CD4-positive, alpha-beta T cell treated with Interleukin-1 beta for 1 hour (primary cell): ENCODE results near the gene RAPGEF1.
"Not testable (repeated sequence)": the region's sequence is repeated elsewhere in the genome, so short reads cannot be mapped to it uniquely, and the experiment has no call there.

Source experiments
- DNase-seq, 2 donors: peaks; one replicate each; pipeline ENCODE4 v3.0.0-alpha.2; 2020 to 2022

RAPGEF1 gene

GRCh38 chr9:131554087-131554842 is 185.6 kb downstream of the RAPGEF1 start:
- no peak for DNase-seq

DNA sequence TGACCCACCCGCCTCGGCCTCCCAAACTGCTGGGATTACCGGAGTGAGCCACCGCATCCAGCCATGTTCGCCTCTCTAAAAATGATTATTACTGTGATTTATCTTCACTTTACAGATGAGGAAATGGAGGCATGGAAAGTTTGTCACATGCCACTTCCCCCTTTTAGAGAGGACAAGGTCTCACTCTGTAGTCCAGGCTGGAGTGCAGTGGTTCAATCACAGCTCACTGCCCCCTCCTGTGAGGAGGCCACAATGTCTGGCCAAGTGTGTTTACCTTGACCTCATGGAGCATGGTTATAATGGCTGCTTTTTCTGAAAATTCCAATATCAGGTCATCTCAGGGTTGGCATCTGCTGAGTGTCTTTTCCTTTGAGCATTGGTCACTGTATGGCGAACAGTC is 187.8 kb downstream of the RAPGEF1 start:
- DNase-seq: no peak

DNA sequence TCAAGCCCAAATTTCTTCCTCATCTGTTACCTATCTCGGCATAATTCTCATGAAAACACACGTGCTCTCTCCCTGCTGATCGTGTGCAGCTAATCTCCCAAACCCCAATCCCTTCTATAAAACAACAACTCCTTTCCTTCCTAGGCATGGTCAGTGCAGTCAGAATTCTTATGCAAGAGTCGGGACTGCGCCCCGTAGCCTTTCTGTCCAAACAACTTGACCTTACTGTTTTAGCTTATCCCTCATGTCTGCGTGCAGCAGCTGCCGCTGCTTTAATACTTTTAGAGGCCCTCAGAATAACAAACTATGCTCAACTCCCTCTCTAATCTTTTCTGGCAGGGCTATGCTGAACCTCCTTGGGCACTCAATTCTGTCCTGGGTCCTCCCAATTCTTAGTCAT is 189.4 kb downstream of the RAPGEF1 start:
- DNase-seq: not testable (repeated sequence)

- DNase-seq: not testable (repeated sequence)
Measured at GRCh38 chr9:131549186-131549585, 190.7 kb downstream of the RAPGEF1 start.

- DNase-seq: no peak
Measured at GRCh38 chr9:131546336-131547084, 193.4 kb downstream of the RAPGEF1 start.

DNA sequence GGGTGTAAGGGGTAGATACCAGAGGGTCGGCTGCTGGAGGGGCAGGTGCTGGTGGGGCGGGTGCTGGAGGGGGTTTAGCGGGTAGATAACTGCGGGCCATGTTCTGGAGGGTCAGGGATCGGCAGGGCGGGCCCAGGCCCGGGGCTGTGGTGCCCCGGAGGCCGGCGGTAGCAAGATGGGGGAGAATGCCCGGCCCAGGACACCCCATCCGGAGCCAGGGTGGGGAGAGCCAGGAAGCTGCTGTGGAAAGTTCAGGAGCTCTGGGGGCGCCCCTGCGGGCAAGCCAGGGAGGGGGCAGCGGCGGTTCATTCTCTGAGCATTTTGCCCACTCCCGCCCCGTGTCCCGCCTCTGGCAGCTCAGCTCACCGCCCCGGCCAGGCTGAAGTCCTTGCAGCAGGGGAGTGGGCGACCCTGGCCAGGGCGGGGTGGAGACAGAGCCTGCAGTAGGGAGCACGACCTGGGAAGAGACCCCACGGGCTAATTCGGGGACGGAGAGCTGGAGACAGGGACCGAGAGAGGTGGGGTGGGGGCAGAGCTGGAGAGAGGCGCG is 194.0 kb downstream of the RAPGEF1 start:
- no peak for DNase-seq

DNA sequence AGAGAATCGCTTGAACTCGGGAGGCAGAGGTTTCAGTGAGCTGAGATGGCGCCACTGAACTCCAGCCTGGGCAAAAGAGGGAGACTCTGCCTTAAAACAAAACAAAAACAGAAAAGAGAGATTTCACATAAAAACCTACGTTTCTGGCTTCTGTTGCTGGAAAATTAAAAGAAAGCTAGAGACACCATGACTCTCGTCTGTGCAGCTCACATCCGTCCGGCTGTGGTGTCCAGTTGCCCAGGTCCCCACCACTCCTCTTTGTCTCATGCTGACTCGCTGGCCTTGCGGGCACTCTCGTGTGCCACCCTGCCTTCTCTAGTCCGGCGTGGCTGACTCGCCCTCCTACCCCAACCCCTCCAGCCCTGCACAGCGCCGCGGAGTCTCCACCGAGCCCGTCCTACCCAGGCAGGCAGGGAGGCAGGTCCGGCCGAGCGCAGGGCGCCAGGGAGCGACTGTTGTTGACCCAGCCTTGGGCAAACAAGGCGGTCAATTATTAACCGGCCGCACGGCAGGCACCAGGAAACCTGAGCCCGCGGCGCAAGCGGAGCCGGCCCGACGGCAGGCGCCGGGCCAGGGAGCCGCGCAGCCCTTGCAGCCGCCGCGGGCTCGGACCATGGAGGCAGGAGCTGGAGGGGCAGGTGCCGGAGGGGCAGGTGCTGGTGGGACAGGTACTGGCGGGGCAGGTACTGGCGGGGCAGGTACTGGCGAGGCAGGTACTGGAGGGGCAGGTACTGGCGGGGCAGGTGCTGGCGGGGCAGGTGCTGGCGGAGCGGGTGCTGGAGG is 194.7 kb downstream of the RAPGEF1 start, which contains the start of gene PRRT1B:
TSS of gene PRRT1B (plus strand) at position 521 of the 783 bp plus-strand sequence. CDS start at position 614, 93 bp downstream.
- no peak for DNase-seq

- no peak for DNase-seq
Measured at GRCh38 chr9:131543141-131543540, 196.7 kb downstream of the RAPGEF1 start.

DNA sequence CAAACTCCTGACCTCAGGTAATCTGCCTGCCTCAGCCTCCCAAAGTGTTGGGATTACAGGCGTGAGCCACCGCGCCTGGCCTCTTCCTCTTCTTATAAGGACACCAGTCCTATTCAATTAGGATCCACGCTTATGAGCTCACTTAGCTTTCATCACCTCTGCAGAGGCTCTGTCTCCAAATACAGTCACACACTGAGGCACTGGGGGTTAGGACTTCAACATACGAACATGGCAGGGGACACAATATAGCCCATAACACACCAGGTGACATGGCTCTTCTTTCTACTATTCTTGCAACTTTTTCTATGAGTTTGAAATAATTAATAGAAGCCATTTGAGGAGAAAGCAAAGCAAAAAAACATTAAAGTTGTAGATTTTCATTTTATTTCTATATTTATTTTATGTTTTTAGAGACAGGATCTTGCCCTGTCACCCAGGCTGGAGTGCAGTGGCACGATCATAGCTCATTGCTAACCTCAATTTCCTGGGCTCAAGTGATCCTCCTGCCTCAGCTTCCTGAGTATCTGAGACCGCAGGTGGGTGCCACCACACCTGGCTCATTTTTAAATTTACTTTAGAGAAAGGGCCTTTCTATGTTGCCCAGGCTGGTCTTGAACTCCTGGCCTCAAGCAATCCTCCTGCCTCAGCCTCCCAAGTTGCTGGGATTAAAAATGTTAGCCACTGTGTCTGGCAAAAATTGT is 200.5 kb downstream of the RAPGEF1 start:
- DNase-seq: peak in 1 of 2 donors; percentile 50

GRCh38 chr9:131537946-131538345 is 201.9 kb downstream of the RAPGEF1 start:
- no peak for DNase-seq

- DNase-seq: peak in 1 of 2 donors; percentile 18
Measured at GRCh38 chr9:131534721-131535237, 205.1 kb downstream of the RAPGEF1 start.

DNA sequence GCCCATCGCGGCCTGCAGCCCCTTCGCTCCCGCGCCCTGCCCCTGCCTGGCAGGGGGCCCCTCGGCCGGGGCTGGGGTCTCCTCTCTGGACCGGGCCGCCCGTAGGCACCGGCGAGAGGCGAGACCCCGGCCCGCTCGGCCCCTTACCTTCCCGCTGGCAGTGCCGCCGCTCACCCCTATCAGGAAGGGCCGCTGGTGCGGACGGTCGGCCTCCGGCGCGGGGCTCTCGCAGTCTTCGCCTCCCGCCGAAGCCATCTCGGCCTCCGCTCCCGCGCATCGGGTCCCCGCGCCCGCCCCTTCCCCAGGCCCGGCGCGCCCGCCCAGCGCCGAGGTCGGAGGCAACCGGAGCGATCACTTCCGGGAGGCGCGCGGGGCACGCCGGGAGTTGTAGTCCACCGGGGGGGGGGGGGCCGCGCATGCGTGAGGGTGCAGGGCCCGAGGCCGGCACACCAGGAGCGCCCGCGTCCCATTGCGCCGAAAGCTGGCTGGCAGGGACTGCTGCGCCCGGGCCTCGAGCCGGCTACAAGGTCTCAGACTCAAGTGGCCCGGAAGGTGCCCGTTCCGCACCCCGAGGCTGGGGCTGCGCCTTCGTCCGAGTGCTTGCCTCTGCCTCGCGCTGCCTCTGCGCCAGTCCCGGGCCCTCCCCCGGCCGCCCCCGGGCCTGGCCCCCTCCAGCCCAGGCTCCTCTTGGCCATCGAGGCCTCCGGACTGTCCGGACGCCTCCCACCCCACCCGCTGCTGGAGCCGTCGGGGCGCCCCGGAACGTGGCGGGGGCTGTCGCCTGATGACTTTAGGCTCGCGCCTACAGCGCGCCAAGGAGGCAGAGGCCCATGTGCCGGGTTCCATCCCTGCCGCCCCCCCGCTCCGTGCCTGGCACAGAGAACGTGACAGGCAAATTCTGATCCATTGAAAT is 208.7 kb downstream of the RAPGEF1 start, which contains the start of gene UCK1:
TSS of gene UCK1 (minus strand) at position 344 of the 913 bp plus-strand sequence. CDS start at position 255, 89 bp downstream.
- peak; percentile 76 to 78 for DNase-seq

DNA sequence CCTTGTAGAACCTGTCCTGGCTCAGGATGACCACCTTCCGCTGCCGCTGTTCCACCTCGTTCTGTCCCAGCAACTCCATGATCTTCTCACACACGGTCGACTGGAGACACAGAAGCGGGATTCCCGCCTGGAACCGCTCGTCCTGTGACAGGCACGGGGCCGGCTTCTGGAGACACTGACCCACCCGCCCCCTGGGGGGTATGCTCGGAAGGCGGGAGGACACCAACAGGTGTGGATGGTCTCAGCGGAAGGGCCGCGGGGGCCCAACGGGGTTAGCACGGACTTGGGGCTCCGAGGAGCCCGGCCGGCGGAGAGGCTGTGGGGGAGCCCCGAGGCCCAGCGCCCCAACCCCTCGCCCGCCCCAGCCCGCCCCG is 209.3 kb downstream of the RAPGEF1 start:
- DNase-seq: no peak

GRCh38 chr9:131529597-131530545 is 210.0 kb downstream of the RAPGEF1 start:
- DNase-seq: no peak

GRCh38 chr9:131528886-131529505 is 210.9 kb downstream of the RAPGEF1 start:
- DNase-seq: no peak

DNA sequence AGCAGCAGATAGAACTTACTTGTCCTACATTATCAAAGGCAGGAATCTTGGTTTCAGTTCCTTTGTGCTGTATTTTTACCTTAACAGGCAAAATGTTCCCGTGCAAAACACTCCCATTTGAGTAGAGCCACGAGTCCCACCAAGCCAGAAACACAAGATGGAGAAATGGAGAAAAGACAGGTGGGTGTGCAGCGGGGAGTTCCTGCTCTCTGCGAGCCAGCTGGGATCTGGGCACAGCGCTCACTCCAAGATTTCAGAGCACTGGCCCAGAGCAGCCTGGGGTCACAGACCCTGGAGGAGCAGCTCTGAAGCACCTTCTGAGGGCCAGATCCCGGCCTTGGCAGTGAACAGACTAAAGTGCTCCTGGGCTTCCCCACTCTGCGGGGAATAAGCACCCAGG is 211.7 kb downstream of the RAPGEF1 start:
- no peak for DNase-seq
